Lung (tissue), 12 donors: ENCODE results near the gene FRAT2. TPM values are rescaled to one million over a fixed set of nuclear protein-coding genes. Genes with fewer than 3 reads are reported as not detected.

Experiments used
- ATAC-seq: fragments of 200-7000 bp; cut with Tn5 transposase; one replicate; pipeline ENCODE4 v1.9.1; 2020; ENCODE audit warnings: moderate number of reproducible peaks; ENCODE audit not compliant: insufficient read depth, low FRiP score
- DNase-seq, 3 donors: peaks; one replicate each; pipeline ENCODE4 v3.0.0-alpha.2; 2013 to 2017
- H3K27ac ChIP-seq, 2 donors: one replicate each; pipeline ENCODE4 v1.5.1; 2013; ENCODE audit warnings: mild to moderate bottlenecking in 2 of 2, moderate library complexity in 2 of 2, control low read depth in 1 of 2, inconsistent platforms in 1 of 2, low read depth in 1 of 2, low read length in 1 of 2
- H3K27me3 ChIP-seq, 3 donors: one replicate each; pipeline ENCODE4 v1.5.1; 2013; ENCODE audit warnings: low read length in 2 of 3; ENCODE audit not compliant: control insufficient read depth in 3 of 3, insufficient read depth in 3 of 3
- H3K36me3 ChIP-seq, 4 donors: one replicate each; pipeline ENCODE4 v1.5.1; 2013; ENCODE audit warnings: low read length in 4 of 4, mild to moderate bottlenecking in 1 of 4, moderate library complexity in 1 of 4; ENCODE audit not compliant: control insufficient read depth in 4 of 4, insufficient read depth in 4 of 4
- H3K4me1 ChIP-seq, 5 donors: one replicate each; pipeline ENCODE4 v1.5.1; 2013; ENCODE audit warnings: low read length in 5 of 5, mild to moderate bottlenecking in 2 of 5, moderate library complexity in 1 of 5; ENCODE audit not compliant: control insufficient read depth in 5 of 5, insufficient read depth in 5 of 5
- H3K4me3 ChIP-seq: one replicate; pipeline ENCODE4 v1.5.1; 2013; ENCODE audit warnings: mild to moderate bottlenecking, control low read depth, moderate library complexity
- H3K9ac ChIP-seq, 2 donors: one replicate each; pipeline ENCODE4 v1.5.1; 2013; ENCODE audit warnings: low read length in 2 of 2, control low read depth in 1 of 2; ENCODE audit not compliant: insufficient read depth in 1 of 2
- H3K9me3 ChIP-seq, 4 donors: one replicate each; pipeline ENCODE4 v1.5.1; 2013; ENCODE audit warnings: low read length in 3 of 4, mild to moderate bottlenecking in 1 of 4, moderate library complexity in 1 of 4; ENCODE audit not compliant: control insufficient read depth in 4 of 4, insufficient read depth in 3 of 4
- whole genome bisulfite sequencing, 2 donors: extraction: QIAGEN DNeasy Blood & Tissue Kit; methylation state at CpG; one replicate each; pipeline ENCODE4 v1.1.7; 2013; 5-methylcytosine and 5-hydroxymethylcytosine counted together
- polyA plus RNA-seq, 2 donors: library from polyadenylated mRNA; stranded (reverse); fragments of 200-250 nt; gene quantifications; one replicate each; pipeline ENCODE4 v1.2.1, GENCODE V29; 2013
- total RNA-seq, 2 donors: library from RNA; depleted of rRNA in 1 of 2; stranded (reverse); fragments of >200 nt in 1 of 2; gene quantifications; one replicate each; pipeline ENCODE4 v1.2.1, GENCODE V29; 2014 to 2021
- TF ChIP-seq, protein P1 (sequence below): IDR thresholded peaks from 2 replicates; pipeline ENCODE4 v1.5.1; 2012; ENCODE audit warnings: mild to moderate bottlenecking; ENCODE audit errors: control extremely low read depth, extremely low read depth
- donor health status: control.
- donor health status: control.
- donor health status: Bipolar disorder and iron deficiency.
- donor health status: healthy.
- donor health status: DM: yes; HTN: yes; CAD: no.

FRAT2 gene
- total and polyA plus RNA-seq, 4 donors, result 7.0 to 25.9 (median 17.3) TPM

DNA sequence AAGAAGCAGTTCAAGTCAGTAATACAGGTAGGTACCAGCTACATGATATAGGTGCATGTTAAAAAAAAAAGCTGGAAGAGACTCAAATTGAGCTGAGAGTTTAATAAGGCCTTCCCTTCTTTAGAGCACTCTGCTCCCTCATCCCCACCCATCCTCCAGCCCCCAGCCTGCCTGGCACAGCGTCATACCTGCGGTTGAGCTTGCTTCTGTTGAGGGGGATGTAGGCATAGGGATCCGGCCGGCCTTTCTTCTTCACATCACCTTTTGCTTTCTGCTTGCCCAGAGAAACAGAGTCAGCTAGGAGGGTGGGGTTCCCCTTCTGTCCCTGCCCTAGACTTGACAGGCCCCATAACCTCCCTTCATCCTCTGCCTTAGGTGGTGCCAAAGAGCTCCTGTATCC, 23.8 kb upstream of the FRAT2 start:
- DNase-seq (no peak), ATAC-seq (no peak)
- Histone ChIP-seq H3K36me3 (peaks cover 0 to 26% (median 15%) of the 10 kb centered on the region in 4 donors), H3K27me3 (no peaks in the 10 kb centered on the region), H3K4me1 (peaks cover 0 to 12% (median 0%) of the 10 kb centered on the region in 5 donors), H3K27ac (no peak overlapping the region), H3K9ac (no peak overlapping the region), H3K4me3 (no peak overlapping the region), H3K9me3 (no peaks in the 10 kb centered on the region)
- WGBS, 2 donors, result 95 to 97% methylated on average over 4 of the region's 4 CpGs
- TF ChIP-seq, protein P1, sequence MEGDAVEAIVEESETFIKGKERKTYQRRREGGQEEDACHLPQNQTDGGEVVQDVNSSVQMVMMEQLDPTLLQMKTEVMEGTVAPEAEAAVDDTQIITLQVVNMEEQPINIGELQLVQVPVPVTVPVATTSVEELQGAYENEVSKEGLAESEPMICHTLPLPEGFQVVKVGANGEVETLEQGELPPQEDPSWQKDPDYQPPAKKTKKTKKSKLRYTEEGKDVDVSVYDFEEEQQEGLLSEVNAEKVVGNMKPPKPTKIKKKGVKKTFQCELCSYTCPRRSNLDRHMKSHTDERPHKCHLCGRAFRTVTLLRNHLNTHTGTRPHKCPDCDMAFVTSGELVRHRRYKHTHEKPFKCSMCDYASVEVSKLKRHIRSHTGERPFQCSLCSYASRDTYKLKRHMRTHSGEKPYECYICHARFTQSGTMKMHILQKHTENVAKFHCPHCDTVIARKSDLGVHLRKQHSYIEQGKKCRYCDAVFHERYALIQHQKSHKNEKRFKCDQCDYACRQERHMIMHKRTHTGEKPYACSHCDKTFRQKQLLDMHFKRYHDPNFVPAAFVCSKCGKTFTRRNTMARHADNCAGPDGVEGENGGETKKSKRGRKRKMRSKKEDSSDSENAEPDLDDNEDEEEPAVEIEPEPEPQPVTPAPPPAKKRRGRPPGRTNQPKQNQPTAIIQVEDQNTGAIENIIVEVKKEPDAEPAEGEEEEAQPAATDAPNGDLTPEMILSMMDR, result no peak

DNA sequence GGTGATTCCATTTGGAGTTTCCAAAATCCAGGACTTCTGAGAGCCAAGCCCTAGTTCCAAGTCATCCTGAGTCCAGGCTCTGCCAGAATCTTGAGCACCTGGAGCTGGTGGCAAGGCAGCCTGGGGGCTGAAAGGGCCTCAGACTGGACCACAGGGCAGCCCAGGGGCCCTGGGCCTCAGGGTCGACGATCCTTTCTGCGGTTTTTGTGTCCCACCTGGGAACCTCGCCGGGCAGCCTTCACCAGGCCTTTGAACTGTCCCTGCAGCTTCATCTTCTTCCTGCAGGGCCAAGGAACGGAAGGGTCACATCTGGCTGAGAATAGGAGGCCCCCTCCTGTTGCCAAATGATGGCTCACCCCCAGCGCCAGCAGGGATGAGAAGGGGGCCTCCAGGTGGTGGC, 22.4 kb upstream of the FRAT2 start:
- Histone ChIP-seq H3K9me3 (no peaks in the 10 kb centered on the region), H3K9ac (no peak overlapping the region), H3K27me3 (no peaks in the 10 kb centered on the region), H3K36me3 (peaks cover 0 to 22% (median 15%) of the 10 kb centered on the region in 4 donors), H3K27ac (no peak overlapping the region), H3K4me1 (peaks cover 0 to 8% (median 0%) of the 10 kb centered on the region in 5 donors), H3K4me3 (no peak overlapping the region)
- 91 to 92% methylated on average over 7 of the region's 7 CpGs for WGBS, 2 donors
- no peak for ATAC-seq
- no peak for DNase-seq
- TF ChIP-seq, protein P1, result no peak

DNA sequence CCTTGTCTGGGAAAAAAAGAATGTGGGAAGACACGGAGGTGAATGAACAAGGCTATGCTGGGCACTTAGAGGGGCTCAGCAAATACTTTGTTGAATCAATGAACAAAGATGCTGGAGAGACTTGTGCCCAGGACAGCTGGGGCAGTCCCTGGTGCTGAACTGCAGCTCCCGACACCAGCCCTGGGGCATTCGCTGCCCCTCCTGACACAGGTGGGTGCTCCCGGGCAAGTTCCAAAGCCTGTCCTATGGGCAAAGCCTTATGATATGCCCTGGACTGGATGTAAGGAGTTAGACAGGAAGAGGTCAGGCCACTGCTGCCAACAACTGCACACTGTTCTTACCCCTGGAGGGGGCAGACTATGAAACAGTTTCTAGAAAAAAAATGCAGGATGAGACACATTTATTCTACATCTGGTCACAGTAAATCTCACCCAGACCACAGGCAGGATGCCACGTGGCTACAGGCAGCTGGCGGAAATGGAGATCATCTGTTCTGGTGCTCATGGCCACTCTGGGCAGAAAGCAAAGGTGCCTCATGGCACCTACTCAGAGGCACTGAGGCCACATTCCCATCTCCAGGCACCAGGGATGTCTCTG, 21.9 kb upstream of the FRAT2 start:
- H3K27ac ChIP-seq, result peak overlapping the region in 1 of 2 donors; percentile 15
- TF ChIP-seq, protein P1, result no peak
- H3K27me3 ChIP-seq, result no peaks in the 10 kb centered on the region
- DNase-seq (peak in 1 of 3 donors; percentile 12), ATAC-seq (no peak)
- H3K36me3 ChIP-seq, result peaks cover 0 to 22% (median 16%) of the 10 kb centered on the region in 4 donors
- H3K4me3 ChIP-seq, result no peak overlapping the region
- no peaks in the 10 kb centered on the region for H3K9me3 ChIP-seq
- H3K4me1 ChIP-seq, result peaks cover 0 to 8% (median 0%) of the 10 kb centered on the region in 5 donors
- H3K9ac ChIP-seq, result no peak overlapping the region
- WGBS, 2 donors, result 66 to 70% methylated on average over 6 of the region's 6 CpGs
